SU-DHL-6 (cell line): ENCODE data around the gene SNTG2.

ENCODE experiments used
- H2AFZ ChIP-seq: fragments of 200-600 bp; sonication (generic); 2 replicates; pipeline ENCODE4 v1.6.1; 2014; ENCODE audit warnings: low read depth, mild to moderate bottlenecking, moderate library complexity, mixed read lengths, antibody characterized with exemption, low read length; ENCODE audit not compliant: severe bottlenecking
- H3F3A ChIP-seq: fragments of 200-600 bp; shearing (Covaris generic); 2 replicates; pipeline ENCODE4 v1.6.0; 2016; ENCODE audit warnings: antibody characterized with exemption, mild to moderate bottlenecking; ENCODE audit not compliant: insufficient read depth
- H3K27ac ChIP-seq: fragments of 200-600 bp; sonication (generic); 2 replicates; pipeline ENCODE4 v1.5.1; 2016; ENCODE audit warnings: low read depth, mild to moderate bottlenecking, low read length, moderate library complexity, mixed read lengths
- H3K27me3 ChIP-seq: fragments of 200-600 bp; sonication (generic), shearing (Covaris generic); 2 replicates; pipeline ENCODE4 v1.6.0; 2014; ENCODE audit warnings: mild to moderate bottlenecking, low read length
- H3K36me3 ChIP-seq: fragments of 200-600 bp; sonication (generic); 2 replicates; pipeline ENCODE4 v1.6.1; 2014; ENCODE audit warnings: mild to moderate bottlenecking, low read length, mixed read lengths
- H3K4me2 ChIP-seq: fragments of 300-600, 200-600 bp; shearing (Covaris generic), sonication (generic); 2 replicates; pipeline ENCODE4 v1.6.0; 2014; ENCODE audit warnings: low read length, low read depth, mild to moderate bottlenecking; ENCODE audit not compliant: poor library complexity, severe bottlenecking
- H3K4me3 ChIP-seq: fragments of 200-600 bp; sonication (generic); 2 replicates; pipeline ENCODE4 v1.5.1; 2014; ENCODE audit warnings: antibody characterized with exemption, low read length, mild to moderate bottlenecking, mixed read lengths; ENCODE audit not compliant: insufficient read depth, poor library complexity, severe bottlenecking
- H3K79me2 ChIP-seq: fragments of 200-600 bp; sonication (generic); 2 replicates; pipeline ENCODE4 v1.6.1; 2014; ENCODE audit warnings: mild to moderate bottlenecking, low read length, moderate library complexity; ENCODE audit not compliant: insufficient read depth
- H3K9ac ChIP-seq: fragments of 200-600 bp; sonication (generic); 2 replicates; pipeline ENCODE4 v1.7.0; 2014; ENCODE audit warnings: mild to moderate bottlenecking, low read length
- H3K9me2 ChIP-seq: fragments of 200-600 bp; sonication (generic); replicated peaks from 2 replicates; pipeline ENCODE4 v1.6.1; 2014; ENCODE audit warnings: low read length; ENCODE audit not compliant: insufficient read depth
- H3K9me3 ChIP-seq: fragments of 200-600 bp; sonication (generic); 2 replicates; pipeline ENCODE4 v1.6.1; 2014; ENCODE audit warnings: low read length, mixed read lengths; ENCODE audit not compliant: insufficient read depth
- H4K20me1 ChIP-seq: fragments of 200-600 bp; sonication (generic); 2 replicates; pipeline ENCODE4 v1.6.1; 2014; ENCODE audit warnings: low read depth, mild to moderate bottlenecking, antibody characterized with exemption, low read length, moderate library complexity, mixed read lengths
- CTCF ChIP-seq: fragments of 200-600 bp; sonication (generic); IDR thresholded peaks from one replicate; pipeline ENCODE4 v1.5.1; 2017; ENCODE audit warnings: antibody characterized with exemption, mild to moderate bottlenecking, low read length, moderate library complexity; ENCODE audit not compliant: insufficient read depth, poor library complexity, severe bottlenecking
- EZH2phosphoT487 ChIP-seq: fragments of 200-600 bp; sonication (generic), shearing (Covaris generic); conservative IDR thresholded peaks from 2 replicates; pipeline ENCODE4 v1.6.1; 2018; ENCODE audit warnings: mild to moderate bottlenecking, antibody characterized with exemption, low read length, moderate library complexity, mixed read lengths

Gene SNTG2

DNA sequence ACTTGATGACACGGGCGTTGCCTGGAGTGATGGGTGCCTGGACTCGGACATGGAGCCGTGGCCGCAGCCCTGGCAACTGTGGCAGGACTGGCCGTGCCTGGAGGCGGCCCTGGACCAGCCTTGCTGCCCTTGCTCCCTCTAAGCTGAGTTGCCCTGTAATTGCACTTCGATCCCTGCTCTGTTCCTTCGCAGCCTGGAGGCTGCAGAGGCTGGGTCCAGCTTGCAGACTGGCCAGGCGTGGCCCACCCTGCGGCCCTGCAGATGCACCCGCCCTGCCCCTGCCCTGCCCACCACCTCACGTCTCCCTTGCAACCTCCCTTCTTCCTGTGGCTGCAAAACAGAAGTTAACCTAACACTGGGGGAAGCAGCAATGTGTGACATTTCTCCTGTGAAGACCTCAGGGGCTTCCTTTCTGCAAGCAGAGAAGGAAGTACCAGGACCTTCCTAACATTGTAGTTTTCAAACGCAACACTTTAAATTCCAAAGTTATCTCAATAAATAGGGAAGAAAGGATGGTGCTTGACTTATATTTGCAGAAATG is 288.0 kb downstream of the SNTG2 start:
- H3K4me2 ChIP-seq = no peak overlapping the region
- H3K4me3 ChIP-seq = no peak overlapping the region
- H3K9me3 ChIP-seq = no peaks in the 10 kb centered on the region
- H3K27ac ChIP-seq = no peak overlapping the region
- TF ChIP-seq CTCF (no peak), EZH2phosphoT487 (no peak)
- no peak overlapping the region for H2AFZ ChIP-seq
- no peaks in the 10 kb centered on the region for H3K27me3 ChIP-seq
- no peaks in the 10 kb centered on the region for H4K20me1 ChIP-seq
- H3F3A ChIP-seq = no peaks in the 10 kb centered on the region
- H3K9ac ChIP-seq = no peak overlapping the region
- H3K79me2 ChIP-seq = no peaks in the 10 kb centered on the region
- H3K9me2 ChIP-seq = no peaks in the 10 kb centered on the region
- H3K36me3 ChIP-seq = no peaks in the 10 kb centered on the region

DNA sequence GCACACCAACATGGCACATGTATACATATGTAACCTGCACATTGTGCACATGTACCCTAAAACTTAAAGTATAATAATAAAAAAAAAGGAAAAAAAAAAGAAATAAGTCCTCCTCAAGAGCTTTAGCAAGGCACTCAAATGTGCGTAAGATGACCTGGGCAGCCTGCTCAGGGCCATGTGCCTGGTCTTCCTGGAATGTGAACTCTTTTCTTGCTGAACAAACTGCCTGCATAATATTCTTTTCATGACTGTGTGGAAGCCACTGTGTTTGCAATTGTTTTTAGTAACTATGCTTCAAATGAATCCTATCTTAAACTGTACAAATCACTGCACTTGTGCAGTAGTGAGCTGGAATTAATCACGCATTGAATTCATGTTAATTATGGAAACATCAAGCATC is 294.5 kb downstream of the SNTG2 start:
- Histone ChIP-seq H3K4me2 (no peak overlapping the region), H3K9me3 (no peaks in the 10 kb centered on the region), H3F3A (no peaks in the 10 kb centered on the region), H3K27me3 (no peaks in the 10 kb centered on the region), H2AFZ (no peak overlapping the region), H3K4me3 (no peak overlapping the region), H3K9me2 (no peaks in the 10 kb centered on the region), H4K20me1 (no peaks in the 10 kb centered on the region), H3K9ac (no peak overlapping the region), H3K79me2 (no peaks in the 10 kb centered on the region), H3K36me3 (no peaks in the 10 kb centered on the region), H3K27ac (no peak overlapping the region)
- TF ChIP-seq CTCF (no peak), EZH2phosphoT487 (no peak)

- Histone ChIP-seq H2AFZ (no peak overlapping the region), H3K9me3 (no peaks in the 10 kb centered on the region), H3K27ac (no peak overlapping the region), H3K9ac (no peak overlapping the region), H3K79me2 (no peaks in the 10 kb centered on the region), H4K20me1 (no peaks in the 10 kb centered on the region), H3F3A (no peaks in the 10 kb centered on the region), H3K4me2 (no peak overlapping the region), H3K9me2 (no peaks in the 10 kb centered on the region), H3K36me3 (no peaks in the 10 kb centered on the region), H3K4me3 (no peak overlapping the region), H3K27me3 (no peaks in the 10 kb centered on the region)
- TF ChIP-seq EZH2phosphoT487 (no peak), CTCF (no peak)
Measured at GRCh38 chr2:1246239-1246638, 295.6 kb downstream of the SNTG2 start.
